GM21390 (cell line): ENCODE data around the gene GPS1.

ENCODE experiments used
- ATAC-seq: cut with Tn5 transposase; IDR thresholded peaks from one replicate; pipeline ENCODE4 v1.9.1; 2021; ENCODE audit not compliant: unreplicated experiment

Gene GPS1

GRCh38 chr17:82076785-82077591, 25.3 kb downstream of the GPS1 start:
- no peak for ATAC-seq

GRCh38 chr17:82077617-82078358, 26.1 kb downstream of the GPS1 start:
- no peak for ATAC-seq

GRCh38 chr17:82078433-82078832, 26.7 kb downstream of the GPS1 start:
- ATAC-seq: no peak

- no peak for ATAC-seq
Observed at GRCh38 chr17:82079001-82079677, 27.4 kb downstream of the GPS1 start.

GRCh38 chr17:82080048-82080788, 28.5 kb downstream of the GPS1 start:
- ATAC-seq: no peak

GRCh38 chr17:82080789-82081464, 29.2 kb downstream of the GPS1 start:
- ATAC-seq: no peak

- ATAC-seq: no peak
Observed at GRCh38 chr17:82081546-82081945, 29.8 kb downstream of the GPS1 start.

- ATAC-seq: no peak
Observed at GRCh38 chr17:82081966-82082365, 30.3 kb downstream of the GPS1 start.

GRCh38 chr17:82082456-82082855, 30.8 kb downstream of the GPS1 start:
- ATAC-seq: no peak

- no peak for ATAC-seq
Observed at GRCh38 chr17:82083009-82083408, 31.3 kb downstream of the GPS1 start.

- ATAC-seq: no peak
Observed at GRCh38 chr17:82083533-82084359, 32.0 kb downstream of the GPS1 start.

- no peak for ATAC-seq
Observed at GRCh38 chr17:82084373-82085030, 32.8 kb downstream of the GPS1 start.

- ATAC-seq: no peak
Observed at GRCh38 chr17:82085031-82085861, 33.5 kb downstream of the GPS1 start.

- ATAC-seq: no peak
Observed at GRCh38 chr17:82085931-82086764, 34.5 kb downstream of the GPS1 start.

GRCh38 chr17:82086941-82087906, 35.5 kb downstream of the GPS1 start:
- no peak for ATAC-seq
